GM10266 (cell line): ENCODE data around the gene KCNA1.

Experiments used
- DNase-seq: peaks from one replicate; pipeline ENCODE4 v3.0.0; 2012; ENCODE audit errors: extremely low spot score
- CTCF ChIP-seq: IDR thresholded peaks from 2 replicates; pipeline ENCODE4 v1.5.1; 2012; ENCODE audit warnings: mild to moderate bottlenecking, low read depth; ENCODE audit not compliant: control insufficient read depth, insufficient read depth; ENCODE audit errors: missing control alignments

Gene KCNA1

GRCh38 chr12:4911316-4911994 lies 1.8 kb downstream of the KCNA1 start:
- no peak for DNase-seq
- no peak for TF ChIP-seq CTCF

- no peak for TF ChIP-seq CTCF
These were observed 5.0 kb downstream of the KCNA1 start for GRCh38 chr12:4914720-4915119.

GRCh38 chr12:4915752-4916151 lies 6.0 kb downstream of the KCNA1 start:
- no peak for TF ChIP-seq CTCF
- no peak for DNase-seq

More at GRCh38 chr12:4914720-4915119, 5.0 kb downstream of the KCNA1 start:
- DNase-seq: no peak

GRCh38 chr12:4918950-4919660 lies 9.4 kb downstream of the KCNA1 start:
- TF ChIP-seq CTCF: no peak
- no peak for DNase-seq

- no peak for DNase-seq
- no peak for TF ChIP-seq CTCF
These were observed 22.9 kb downstream of the KCNA1 start for GRCh38 chr12:4932576-4932975.

GRCh38 chr12:4933411-4933810 lies 23.7 kb downstream of the KCNA1 start:
- no peak for TF ChIP-seq CTCF
- DNase-seq: no peak

GRCh38 chr12:4934407-4935035 lies 24.8 kb downstream of the KCNA1 start:
- TF ChIP-seq CTCF: no peak
- no peak for DNase-seq
